Suprapubic skin (tissue), 4 donors: Measurements from ENCODE around the gene APOBEC3F.
"Not testable (repeated sequence)": the region's sequence is repeated elsewhere in the genome, so short reads cannot be mapped to it uniquely, and the experiment has no call there.

Source experiments
- EP300 ChIP-seq: sonication (generic); formaldehyde crosslinking; IDR thresholded peaks from one replicate; pipeline ENCODE4 v1.6.1; 2017; ENCODE audit warnings: antibody characterized with exemption
- POLR2A ChIP-seq, 2 donors: fragments of 450-650 bp; IDR thresholded peaks; one replicate each; pipeline ENCODE4 v1.6.1; 2017; ENCODE audit warnings: antibody characterized with exemption in 2 of 2, mild to moderate bottlenecking in 2 of 2, moderate library complexity in 2 of 2
- POLR2AphosphoS5 ChIP-seq, 3 donors: sonication (generic); formaldehyde crosslinking; IDR thresholded peaks; one replicate each; pipeline ENCODE4 v1.6.1; 2017; ENCODE audit warnings: antibody characterized with exemption in 3 of 3
- TF ChIP-seq, protein P1 (sequence below), 2 donors: fragments of 200-600 bp in 1 of 2; fragments of 450-650 bp in 1 of 2; sonication (generic) in 1 of 2; IDR thresholded peaks; one replicate each; pipeline ENCODE4 v1.5.1; 2016 to 2019; ENCODE audit warnings: antibody characterized with exemption in 2 of 2, mild to moderate bottlenecking in 1 of 2, moderate library complexity in 1 of 2

DNA sequence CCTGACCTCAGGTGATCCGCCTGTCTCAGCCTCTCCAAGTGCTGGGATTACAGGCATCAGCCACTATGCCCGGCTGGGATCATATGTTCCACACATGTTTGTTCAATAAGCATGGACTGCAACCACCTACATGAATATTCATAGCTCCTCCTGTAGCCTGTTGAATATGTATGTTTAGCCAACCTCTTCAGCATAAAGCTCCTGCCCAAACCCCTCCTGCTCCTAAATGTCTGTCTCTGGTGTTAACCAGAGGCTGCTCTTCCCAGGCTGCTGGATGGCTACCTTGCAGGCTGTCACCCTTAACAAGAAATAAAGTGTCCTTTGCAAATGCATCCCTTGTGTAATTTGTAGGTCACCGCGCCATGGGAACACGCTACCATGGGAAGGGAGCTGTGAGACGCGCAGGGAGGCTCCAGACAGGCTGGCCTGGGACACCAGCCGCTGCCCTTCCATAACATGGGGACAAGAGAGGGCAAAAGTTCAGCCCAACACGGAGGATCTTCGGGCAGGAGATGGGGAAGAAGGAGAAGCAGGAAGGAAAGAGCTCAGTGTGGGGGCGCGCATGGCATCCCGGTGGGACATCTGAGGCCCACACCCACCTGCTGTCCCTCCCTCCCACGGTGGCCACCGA lies 20.5 kb upstream of the APOBEC3F start:
- TF ChIP-seq, protein P1, sequence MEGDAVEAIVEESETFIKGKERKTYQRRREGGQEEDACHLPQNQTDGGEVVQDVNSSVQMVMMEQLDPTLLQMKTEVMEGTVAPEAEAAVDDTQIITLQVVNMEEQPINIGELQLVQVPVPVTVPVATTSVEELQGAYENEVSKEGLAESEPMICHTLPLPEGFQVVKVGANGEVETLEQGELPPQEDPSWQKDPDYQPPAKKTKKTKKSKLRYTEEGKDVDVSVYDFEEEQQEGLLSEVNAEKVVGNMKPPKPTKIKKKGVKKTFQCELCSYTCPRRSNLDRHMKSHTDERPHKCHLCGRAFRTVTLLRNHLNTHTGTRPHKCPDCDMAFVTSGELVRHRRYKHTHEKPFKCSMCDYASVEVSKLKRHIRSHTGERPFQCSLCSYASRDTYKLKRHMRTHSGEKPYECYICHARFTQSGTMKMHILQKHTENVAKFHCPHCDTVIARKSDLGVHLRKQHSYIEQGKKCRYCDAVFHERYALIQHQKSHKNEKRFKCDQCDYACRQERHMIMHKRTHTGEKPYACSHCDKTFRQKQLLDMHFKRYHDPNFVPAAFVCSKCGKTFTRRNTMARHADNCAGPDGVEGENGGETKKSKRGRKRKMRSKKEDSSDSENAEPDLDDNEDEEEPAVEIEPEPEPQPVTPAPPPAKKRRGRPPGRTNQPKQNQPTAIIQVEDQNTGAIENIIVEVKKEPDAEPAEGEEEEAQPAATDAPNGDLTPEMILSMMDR (IDR thresholded peaks at IDR 0.05) = not testable (repeated sequence)
- not testable (repeated sequence) for TF ChIP-seq EP300; POLR2A (IDR thresholded peaks at IDR 0.05); POLR2AphosphoS5 (IDR thresholded peaks at IDR 0.05)
